HG02870 (cell line): ENCODE results near the gene FLG.
"Not testable (repeated sequence)": the region's sequence is repeated elsewhere in the genome, so short reads cannot be mapped to it uniquely, and the experiment has no call there.

ENCODE experiments used
- ATAC-seq: cut with Tn5 transposase; IDR thresholded peaks from one replicate; pipeline ENCODE4 v1.9.1; 2021; ENCODE audit warnings: mild to moderate bottlenecking, moderate library complexity; ENCODE audit not compliant: unreplicated experiment

Gene FLG

DNA sequence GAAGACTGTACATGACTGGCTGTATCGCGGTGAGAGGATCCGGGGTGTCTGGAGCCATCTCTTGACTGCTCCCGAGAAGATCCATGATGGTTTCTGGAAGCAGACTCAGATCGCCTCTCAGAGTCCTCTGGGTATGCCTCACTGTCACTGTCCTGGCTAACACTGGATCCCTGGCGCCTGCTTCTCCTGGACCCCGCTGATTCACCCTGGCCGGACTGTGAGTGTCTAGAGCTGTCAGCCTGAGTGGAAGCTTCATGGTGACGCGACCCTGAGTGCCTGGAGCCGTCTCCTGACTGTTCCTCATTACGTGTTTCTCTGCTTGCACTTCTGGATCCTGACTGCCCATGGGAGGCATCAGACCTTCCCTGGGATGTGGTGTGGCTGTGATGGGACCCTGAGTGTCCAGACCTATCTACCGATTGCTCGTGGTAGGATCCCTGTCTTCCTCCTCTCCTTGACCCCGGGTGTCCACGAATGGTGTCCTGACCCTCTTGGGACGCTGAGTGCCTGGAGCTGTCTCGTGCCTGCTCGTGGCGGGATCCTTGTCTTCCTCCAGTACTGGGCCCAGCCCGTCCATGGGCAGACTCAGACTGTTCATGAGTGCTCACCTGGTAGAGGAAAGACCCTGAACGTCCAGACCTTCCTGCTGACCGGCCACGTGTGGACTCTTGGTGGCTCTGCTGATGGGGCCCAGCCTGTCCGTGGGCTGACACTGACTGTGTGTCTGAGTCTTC, 21.7 kb downstream of the FLG start:
- ATAC-seq = not testable (repeated sequence)

DNA sequence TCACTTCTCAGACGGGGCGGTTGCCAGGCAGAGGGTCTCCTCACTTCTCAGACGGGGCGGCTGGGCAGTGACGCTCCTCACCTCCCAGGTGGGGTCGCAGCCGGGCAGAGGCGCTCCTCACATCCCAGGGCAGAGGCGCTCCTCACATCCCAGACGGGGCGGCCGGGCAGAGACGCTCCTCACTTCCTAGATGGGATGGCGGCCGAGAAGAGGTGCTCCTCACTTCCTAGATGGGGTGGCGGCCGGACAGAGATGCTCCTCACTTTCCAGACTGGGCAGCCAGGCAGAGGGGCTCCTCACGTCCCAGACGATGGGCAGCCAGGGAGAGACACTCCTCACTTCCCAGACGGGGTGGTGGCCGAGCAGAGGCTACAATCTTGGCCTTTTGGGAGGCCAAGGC, 68.6 kb downstream of the FLG start:
- not testable (repeated sequence) for ATAC-seq
